Measurements from ENCODE around the gene GSTP1.

GSTP1 gene

GRCh38 chr11:67630228-67630942, 46.8 kb downstream of the GSTP1 start:
- peak; percentile 75 for DNase-seq (ENCODE audit: low read depth, low spot score)

GRCh38 chr11:67630943-67631331, 47.3 kb downstream of the GSTP1 start:
- no peak for DNase-seq (ENCODE audit: low read depth, low spot score)

- no peak for DNase-seq (ENCODE audit: low read depth, low spot score)
Observed at GRCh38 chr11:67631411-67631810, 47.8 kb downstream of the GSTP1 start.

GRCh38 chr11:67631853-67632174, 48.2 kb downstream of the GSTP1 start:
- DNase-seq (ENCODE audit: low read depth, low spot score), result no peak

- DNase-seq (ENCODE audit: low read depth, low spot score), result no peak
Observed at GRCh38 chr11:67632175-67632981, 48.8 kb downstream of the GSTP1 start.

GRCh38 chr11:67632982-67633755, 49.6 kb downstream of the GSTP1 start:
- no peak for DNase-seq (ENCODE audit: low read depth, low spot score)

GRCh38 chr11:67633758-67634365, 50.2 kb downstream of the GSTP1 start:
- DNase-seq (ENCODE audit: low read depth, low spot score), result no peak

GRCh38 chr11:67634366-67635230, 51.0 kb downstream of the GSTP1 start:
- DNase-seq (ENCODE audit: low read depth, low spot score), result no peak

- no peak for DNase-seq (ENCODE audit: low read depth, low spot score)
Observed at GRCh38 chr11:67635231-67635521, 51.6 kb downstream of the GSTP1 start.

Data from brain pericyte (primary cell).